DND-41 (cell line): Measurements from ENCODE around the gene TSPAN9.

Experiments
- EZH2 ChIP-seq: IDR thresholded peaks from 3 replicates; pipeline ENCODE4 v1.6.1; 2012; ENCODE audit warnings: borderline replicate concordance, low read depth, mild to moderate bottlenecking, moderate library complexity, low read length, inconsistent platforms; ENCODE audit not compliant: severe bottlenecking
- TF ChIP-seq, protein P1 (sequence below): IDR thresholded peaks from 2 replicates; pipeline ENCODE4 v1.5.1; 2012; ENCODE audit warnings: borderline replicate concordance, low read length, moderate library complexity, mild to moderate bottlenecking; ENCODE audit not compliant: poor library complexity, severe bottlenecking; ENCODE audit errors: extremely low read depth

DNA sequence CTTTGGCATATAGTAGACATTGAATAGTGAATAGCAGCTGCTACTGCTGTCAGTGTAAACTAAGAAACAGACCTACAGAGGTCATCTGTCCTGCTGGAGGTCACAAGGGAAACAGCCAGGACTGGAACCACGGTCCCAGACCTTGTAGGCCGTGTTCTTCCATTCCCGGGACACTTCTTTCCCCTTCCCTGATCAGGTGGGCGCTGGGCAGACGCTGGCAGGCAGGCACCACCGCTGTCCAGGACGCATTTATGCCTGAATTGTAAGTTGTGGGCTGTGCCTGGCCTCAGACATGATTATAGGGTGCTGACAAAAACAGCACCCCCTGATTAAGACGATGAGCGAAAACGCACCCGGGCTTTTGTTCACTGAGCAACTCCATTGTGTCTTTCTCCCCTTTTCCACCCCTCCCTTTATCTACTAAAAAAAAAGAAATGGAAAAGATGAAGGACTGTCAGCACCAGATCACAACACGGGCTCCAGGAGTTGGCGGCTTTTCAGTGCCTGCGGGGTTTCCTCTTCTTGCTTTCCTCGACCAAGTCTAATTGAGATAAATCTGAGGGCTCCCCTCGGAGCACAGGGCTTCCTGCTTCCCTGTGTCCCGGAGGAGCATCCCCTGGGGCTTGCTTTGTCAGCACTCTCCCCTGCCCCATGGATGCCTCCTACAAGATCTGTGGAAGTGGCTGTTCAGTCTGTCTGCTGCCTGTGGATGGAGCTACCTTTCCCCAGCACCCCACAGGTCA, 80.6 kb downstream of the TSPAN9 start:
- TF ChIP-seq, protein P1, sequence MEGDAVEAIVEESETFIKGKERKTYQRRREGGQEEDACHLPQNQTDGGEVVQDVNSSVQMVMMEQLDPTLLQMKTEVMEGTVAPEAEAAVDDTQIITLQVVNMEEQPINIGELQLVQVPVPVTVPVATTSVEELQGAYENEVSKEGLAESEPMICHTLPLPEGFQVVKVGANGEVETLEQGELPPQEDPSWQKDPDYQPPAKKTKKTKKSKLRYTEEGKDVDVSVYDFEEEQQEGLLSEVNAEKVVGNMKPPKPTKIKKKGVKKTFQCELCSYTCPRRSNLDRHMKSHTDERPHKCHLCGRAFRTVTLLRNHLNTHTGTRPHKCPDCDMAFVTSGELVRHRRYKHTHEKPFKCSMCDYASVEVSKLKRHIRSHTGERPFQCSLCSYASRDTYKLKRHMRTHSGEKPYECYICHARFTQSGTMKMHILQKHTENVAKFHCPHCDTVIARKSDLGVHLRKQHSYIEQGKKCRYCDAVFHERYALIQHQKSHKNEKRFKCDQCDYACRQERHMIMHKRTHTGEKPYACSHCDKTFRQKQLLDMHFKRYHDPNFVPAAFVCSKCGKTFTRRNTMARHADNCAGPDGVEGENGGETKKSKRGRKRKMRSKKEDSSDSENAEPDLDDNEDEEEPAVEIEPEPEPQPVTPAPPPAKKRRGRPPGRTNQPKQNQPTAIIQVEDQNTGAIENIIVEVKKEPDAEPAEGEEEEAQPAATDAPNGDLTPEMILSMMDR, result no peak
- no peak for TF ChIP-seq EZH2
